HG03460 (cell line): ENCODE results near the gene ZNF423.
A peak's percentile ranks its signal among the peaks of the same experiment; 100 is the strongest.
"Not testable (repeated sequence)": the region's sequence is repeated elsewhere in the genome, so short reads cannot be mapped to it uniquely, and the experiment has no call there.

Source experiments
- ATAC-seq: cut with Tn5 transposase; IDR thresholded peaks from one replicate; pipeline ENCODE4 v1.9.1; 2021; ENCODE audit not compliant: unreplicated experiment

The ZNF423 gene

GRCh38 chr16:49523435-49524159 lies 332.3 kb downstream of the ZNF423 start:
- ATAC-seq, result no peak

DNA sequence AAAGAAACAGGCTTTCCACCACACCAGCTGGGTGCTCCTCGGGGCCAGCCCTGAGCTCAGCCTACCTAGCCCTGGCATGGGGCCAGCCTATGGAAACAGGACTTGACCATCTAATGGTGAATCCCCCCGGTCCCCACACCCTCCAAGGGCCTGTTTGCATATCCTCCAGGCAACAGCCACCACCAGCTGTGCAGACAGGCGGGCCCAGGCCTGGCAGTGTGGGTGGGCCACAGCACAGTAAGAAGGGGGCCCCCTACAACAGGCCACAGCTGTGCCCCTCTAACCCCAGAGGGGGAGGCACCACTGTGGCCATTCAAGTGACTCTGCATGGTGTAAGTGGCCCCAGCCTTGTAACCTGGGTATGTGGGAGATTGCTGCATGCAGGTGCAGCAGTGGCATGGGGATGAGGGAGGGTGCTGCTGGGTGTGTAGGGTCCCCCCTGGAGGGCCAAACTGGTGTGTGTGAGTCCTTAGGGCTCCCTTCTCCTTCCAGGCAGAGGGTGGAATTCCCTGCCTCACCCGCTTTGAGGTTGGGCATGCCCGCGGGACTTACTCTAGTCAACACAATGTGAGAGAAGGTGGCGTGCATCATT lies 334.1 kb downstream of the ZNF423 start:
- no peak for ATAC-seq

DNA sequence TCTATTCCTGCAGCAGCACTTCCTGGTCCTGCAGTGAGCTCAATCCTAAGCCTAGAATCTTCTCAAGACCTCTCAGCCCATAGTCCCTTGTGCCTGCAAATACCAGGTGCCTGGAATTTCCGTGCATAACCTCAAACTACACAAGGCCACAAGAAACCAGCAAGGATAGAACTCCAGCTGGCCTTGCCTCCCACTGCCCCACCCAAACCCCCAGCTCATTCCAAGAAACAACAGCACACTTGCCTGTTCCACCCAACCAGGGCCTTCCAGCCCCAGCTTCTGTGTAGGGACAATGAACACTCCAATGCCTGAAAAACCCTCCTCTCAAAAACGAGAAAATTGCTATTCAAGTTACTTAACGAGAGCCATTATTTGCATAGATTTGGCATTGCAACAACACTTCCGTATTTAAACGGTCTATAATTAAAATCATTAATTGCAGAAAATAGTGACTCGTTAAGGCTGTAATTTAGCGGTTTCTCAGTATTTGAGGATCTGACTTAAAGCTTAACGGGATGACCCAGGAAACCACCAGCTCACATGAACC lies 335.3 kb downstream of the ZNF423 start:
- no peak for ATAC-seq

DNA sequence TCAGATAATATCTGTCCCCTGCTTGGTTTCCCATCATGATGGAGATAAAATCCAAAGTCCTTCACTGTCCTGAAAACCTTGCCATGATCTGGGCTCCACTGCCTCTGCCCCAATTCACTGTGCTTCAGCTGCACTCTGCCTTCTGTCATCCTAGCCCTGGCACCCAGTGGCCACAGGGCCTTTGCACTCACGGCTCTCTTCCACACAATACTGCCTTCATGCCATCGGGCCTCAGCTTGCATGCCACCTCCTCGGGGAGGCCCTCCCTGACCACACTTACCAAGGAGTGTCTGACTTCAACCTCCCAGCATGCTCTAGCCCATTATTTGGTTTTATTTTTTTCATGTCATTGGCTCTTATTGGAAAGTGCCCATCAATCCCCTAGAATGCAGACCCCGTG lies 336.2 kb downstream of the ZNF423 start:
- ATAC-seq, result no peak

DNA sequence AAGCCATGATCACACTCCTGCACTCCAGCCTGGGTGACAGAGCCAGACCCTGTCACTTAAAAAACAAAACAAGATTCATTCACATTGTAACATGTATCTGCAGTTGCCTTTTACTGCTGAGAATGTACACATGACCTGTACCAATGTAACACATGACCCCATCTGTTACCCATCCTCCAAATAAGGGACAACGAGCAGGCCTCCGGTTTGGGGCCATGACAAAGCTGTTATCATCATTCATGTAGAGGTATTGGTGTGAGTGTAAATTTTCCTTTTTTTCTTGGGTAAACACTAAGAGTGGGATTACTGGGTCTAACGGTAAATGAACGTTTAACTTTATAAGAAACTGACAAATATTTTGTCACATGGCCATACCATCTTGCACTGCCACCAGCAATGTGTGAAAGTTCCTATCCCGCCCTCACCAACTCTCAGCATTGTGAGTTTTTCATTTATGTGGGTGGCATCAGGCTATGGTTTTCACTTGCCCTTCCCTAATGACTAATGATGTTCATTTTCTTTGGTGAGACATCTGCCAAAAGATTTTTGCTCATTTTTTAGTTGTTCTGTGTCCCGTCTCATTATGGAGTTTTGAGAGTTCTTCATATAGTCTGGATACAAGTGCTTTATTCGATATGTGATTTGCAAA lies 336.8 kb downstream of the ZNF423 start:
- ATAC-seq, result no peak

GRCh38 chr16:49516382-49517036 lies 339.4 kb downstream of the ZNF423 start:
- no peak for ATAC-seq

DNA sequence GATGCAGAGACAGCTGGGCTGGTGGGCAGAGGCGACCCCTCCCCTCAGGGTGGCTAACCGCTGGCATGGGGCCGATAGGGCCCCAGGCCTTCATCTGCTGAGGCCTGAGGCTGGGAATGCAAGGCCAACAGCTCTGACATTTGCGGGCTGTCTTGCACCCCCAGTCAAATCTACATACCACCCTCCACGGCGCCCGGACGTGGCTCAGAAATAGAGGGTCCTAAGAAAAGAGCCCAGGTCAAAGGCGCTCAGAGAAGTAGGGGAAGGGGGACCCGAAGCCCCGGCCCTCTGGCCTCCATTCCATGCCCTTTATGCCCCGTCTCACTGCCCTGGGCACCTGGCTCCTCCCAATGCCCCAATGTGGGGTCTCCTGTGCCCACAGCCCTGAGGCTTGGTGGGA lies 340.1 kb downstream of the ZNF423 start:
- ATAC-seq, result no peak

- ATAC-seq, result no peak
Observed at GRCh38 chr16:49515016-49515565, 340.8 kb downstream of the ZNF423 start.

GRCh38 chr16:49514073-49514980 lies 341.6 kb downstream of the ZNF423 start:
- ATAC-seq, result no peak

- ATAC-seq, result no peak
Observed at GRCh38 chr16:49513040-49513439, 342.9 kb downstream of the ZNF423 start.

- no peak for ATAC-seq
Observed at GRCh38 chr16:49510654-49511305, 345.1 kb downstream of the ZNF423 start.

DNA sequence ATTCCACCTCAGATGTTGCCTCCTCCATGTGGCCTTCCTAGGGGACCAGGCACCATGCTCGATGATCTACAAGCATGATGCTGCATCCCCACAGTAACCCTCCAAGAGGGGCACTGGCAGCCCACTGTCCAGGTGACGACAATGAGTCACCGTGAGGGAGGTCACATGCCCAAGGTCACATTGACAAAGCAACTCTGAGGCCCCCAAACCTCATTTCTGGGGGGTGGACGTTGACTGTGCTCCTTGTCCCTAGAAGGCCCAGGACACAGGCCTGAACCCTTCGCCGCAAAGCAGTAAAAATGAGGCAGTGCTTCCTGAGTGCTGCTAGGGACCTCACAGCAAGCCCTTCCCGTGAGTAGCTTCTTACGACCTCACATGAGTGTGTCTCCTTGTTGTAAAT lies 345.8 kb downstream of the ZNF423 start:
- ATAC-seq, result no peak

DNA sequence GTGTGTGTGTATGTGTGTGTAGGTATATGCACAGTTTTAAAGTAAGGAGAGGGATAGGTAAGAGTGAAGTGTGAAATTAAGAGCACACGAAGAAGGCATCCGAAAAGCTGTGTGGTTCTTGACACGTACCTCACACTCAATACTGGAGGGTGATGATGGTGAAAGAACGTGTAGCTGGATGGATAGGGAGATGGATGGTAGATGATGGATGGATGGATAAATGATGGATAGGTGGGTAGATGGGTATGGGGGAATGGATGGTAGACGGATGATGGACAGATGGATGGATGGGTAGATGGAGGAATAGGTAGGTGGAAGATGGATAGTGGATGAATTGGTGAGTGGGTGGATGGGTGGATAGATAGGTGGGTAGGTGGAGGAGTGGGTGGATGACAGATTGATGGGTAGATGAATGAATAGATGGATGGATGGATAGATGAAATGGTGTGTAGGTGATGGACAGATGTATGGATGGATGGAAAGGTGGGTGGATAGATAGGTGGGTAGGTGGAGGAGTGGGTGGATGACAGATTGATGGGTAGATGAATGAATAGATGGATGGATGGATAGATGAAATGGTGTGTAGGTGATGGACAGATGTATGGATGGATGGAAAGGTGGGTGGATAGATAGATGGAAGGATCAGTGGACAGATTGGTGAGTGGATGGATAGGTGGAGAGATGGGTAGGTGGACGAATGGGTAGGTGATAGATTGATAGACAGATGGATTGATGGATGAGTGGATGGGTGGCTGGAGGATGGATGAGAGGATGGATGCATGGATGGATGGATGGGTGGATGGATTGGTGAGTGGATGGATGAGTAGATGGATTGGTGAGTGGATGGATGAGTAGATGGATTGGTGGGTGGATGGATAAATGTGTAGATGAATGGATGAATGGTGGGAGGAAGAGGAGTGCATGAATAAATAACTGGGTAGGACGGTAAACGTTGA lies 349.6 kb downstream of the ZNF423 start:
- ATAC-seq, result not testable (repeated sequence)

- ATAC-seq, result no peak
Observed at GRCh38 chr16:49505556-49505955, 350.4 kb downstream of the ZNF423 start.

- ATAC-seq, result no peak
Observed at GRCh38 chr16:49504626-49505025, 351.3 kb downstream of the ZNF423 start.

GRCh38 chr16:49504023-49504364 lies 351.9 kb downstream of the ZNF423 start:
- no peak for ATAC-seq

DNA sequence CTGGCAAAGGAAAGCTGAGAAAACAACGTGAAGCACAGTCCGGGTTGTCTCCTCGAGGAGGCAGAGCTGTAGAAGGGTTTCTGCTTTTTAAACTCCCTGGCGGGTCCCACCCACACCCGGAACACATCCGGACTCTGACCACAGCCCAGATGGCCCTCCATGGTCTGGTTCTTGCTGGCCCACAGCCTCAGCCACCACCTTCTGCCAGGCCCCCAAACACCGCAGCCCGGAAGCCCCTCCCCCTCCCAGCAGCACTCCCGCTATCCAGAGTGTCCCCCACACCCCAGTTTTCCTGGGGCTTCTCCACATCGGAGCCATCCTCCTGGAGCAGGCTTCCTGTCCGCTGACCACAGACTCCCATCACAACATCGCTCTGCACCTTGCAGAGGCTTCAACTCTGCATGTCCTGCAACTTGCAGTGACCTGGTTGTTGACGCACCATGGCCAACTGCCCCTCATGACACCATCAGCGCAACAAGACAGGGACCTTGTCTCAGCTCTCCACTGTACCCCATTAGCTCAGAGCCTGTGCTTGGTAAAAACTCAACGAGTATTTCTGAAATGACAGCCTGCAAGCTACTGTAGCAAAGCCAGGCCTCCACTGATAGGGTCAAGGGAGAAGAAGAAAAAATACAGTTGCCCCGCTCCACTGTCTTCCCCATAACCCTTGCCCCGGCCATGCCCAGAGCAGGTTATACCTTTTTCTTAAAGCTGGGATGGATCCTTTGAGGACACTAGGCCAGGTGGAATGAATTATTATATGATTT lies 352.5 kb downstream of the ZNF423 start:
- peak; percentile 81 for ATAC-seq
